Stomach (tissue), 4 donors: ENCODE results near the gene ADAD2.

ENCODE experiments used
- CTCF ChIP-seq, 7 experiments: fragments of 450-650 bp in 4 of 7; fragments of 200-600 bp in 3 of 7; sonication (generic) in 3 of 7; IDR thresholded peaks; one replicate each; pipeline ENCODE4 v1.5.1; 2016 to 2019; ENCODE audit warnings: antibody characterized with exemption in 7 of 7, control low read depth in 2 of 7, mild to moderate bottlenecking in 1 of 7
- EP300 ChIP-seq: sonication (generic); formaldehyde crosslinking; IDR thresholded peaks from one replicate; pipeline ENCODE4 v1.6.1; 2017; ENCODE audit warnings: antibody characterized with exemption
- POLR2A ChIP-seq, 4 donors: fragments of 450-650 bp; IDR thresholded peaks; one replicate each; pipeline ENCODE4 v1.6.1; 2016; ENCODE audit warnings: antibody characterized with exemption in 4 of 4, control low read depth in 2 of 4, mild to moderate bottlenecking in 1 of 4, moderate library complexity in 1 of 4
- POLR2AphosphoS5 ChIP-seq, 3 donors: sonication (generic); formaldehyde crosslinking; IDR thresholded peaks; one replicate each; pipeline ENCODE4 v1.6.1; 2016; ENCODE audit warnings: antibody characterized with exemption in 3 of 3

GRCh38 chr16:84240455-84240854, 49.5 kb downstream of the ADAD2 start:
- no peak for TF ChIP-seq POLR2A (IDR thresholded peaks at IDR 0.05)
- no peak for TF ChIP-seq CTCF (IDR thresholded peaks at IDR 0.05)
- no peak for TF ChIP-seq POLR2AphosphoS5 (IDR thresholded peaks at IDR 0.05)
- TF ChIP-seq EP300 = no peak
